ENCODE measurements around the gene AKAP8L.
A peak's percentile ranks its signal among the peaks of the same experiment; 100 is the strongest.

The AKAP8L gene

GRCh38 chr19:15426485-15427349 lies 7.9 kb upstream of the AKAP8L start:
- no peak for TF ChIP-seq FOXP2 (optimal IDR thresholded peaks at IDR 0.05; ENCODE audit: control extremely low read depth, extremely low read length, insufficient read depth)
- TF ChIP-seq POLR2AphosphoS5 (IDR thresholded peaks at IDR 0.05; ENCODE audit: borderline replicate concordance, low read depth, low read length): no peak
- TF ChIP-seq EZH2 (IDR thresholded peaks at IDR 0.05): no peak
- H3K4me3 ChIP-seq: no peak overlapping the region
- H3K27ac ChIP-seq: 0 out of 2 replicates have a peak overlapping the region, but pooled peaks have one; percentile 25
- no peak for DNase-seq (ENCODE audit: low read depth, low spot score)
- peaks cover 6% of the 10 kb centered on the region; the same call in 1 of the 2 replicates for H3K9me3 ChIP-seq (ENCODE audit: low read depth, low read length)
- no peak overlapping the region for H3K9ac ChIP-seq (ENCODE audit: insufficient read length)
- peaks cover 67% of the 10 kb centered on the region for H3K36me3 ChIP-seq (ENCODE audit: insufficient read depth, low read length)

GRCh38 chr19:15425321-15425950 lies 6.6 kb upstream of the AKAP8L start:
- DNase-seq (ENCODE audit: low read depth, low spot score): no peak
- H3K36me3 ChIP-seq (ENCODE audit: insufficient read depth, low read length): peaks cover 60% of the 10 kb centered on the region
- TF ChIP-seq POLR2AphosphoS5 (IDR thresholded peaks at IDR 0.05; ENCODE audit: borderline replicate concordance, low read depth, low read length) (no peak), EZH2 (IDR thresholded peaks at IDR 0.05) (no peak), FOXP2 (optimal IDR thresholded peaks at IDR 0.05; ENCODE audit: control extremely low read depth, extremely low read length, insufficient read depth) (no peak)
- no peak overlapping the region for H3K9ac ChIP-seq (ENCODE audit: insufficient read length)
- peaks cover 6% of the 10 kb centered on the region; the same call in 1 of the 2 replicates for H3K9me3 ChIP-seq (ENCODE audit: low read depth, low read length)
- H3K27ac ChIP-seq: no peak overlapping the region
- H3K4me3 ChIP-seq: no peak overlapping the region

DNA sequence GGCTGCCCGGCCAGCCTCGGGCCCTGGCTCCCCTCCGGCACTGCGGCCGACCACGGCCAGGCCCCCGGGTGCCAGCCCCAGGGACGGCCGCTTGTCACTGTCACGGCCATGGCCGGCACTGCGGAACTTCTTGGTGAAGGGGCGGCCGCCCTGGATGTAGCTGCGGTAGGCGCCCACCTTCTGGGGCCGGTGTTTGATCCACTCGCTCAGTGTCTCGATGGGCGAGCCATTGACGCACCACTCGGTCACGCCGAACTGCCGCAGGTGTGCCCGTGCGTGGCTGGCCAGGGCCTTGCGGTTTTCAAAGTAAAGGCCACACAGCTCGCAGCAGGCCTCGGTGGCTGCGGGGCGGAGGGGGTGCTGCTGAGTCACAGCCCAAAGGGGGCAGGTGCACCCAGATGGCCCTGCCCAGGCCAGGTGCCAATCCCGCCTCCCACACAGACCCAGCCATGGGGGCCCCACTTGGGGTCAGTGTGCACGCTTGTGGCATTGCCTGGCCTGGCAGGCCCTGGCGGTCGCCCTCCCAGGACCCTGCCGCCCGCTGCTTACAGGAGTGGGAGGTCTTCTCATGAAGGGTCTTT lies 6.0 kb upstream of the AKAP8L start:
- H3K9ac ChIP-seq (ENCODE audit: insufficient read length): no peak overlapping the region
- H3K4me3 ChIP-seq: no peak overlapping the region
- H3K9me3 ChIP-seq (ENCODE audit: low read depth, low read length): peaks cover 6% of the 10 kb centered on the region; the same call in 1 of the 2 replicates
- TF ChIP-seq EZH2 (IDR thresholded peaks at IDR 0.05): no peak
- TF ChIP-seq FOXP2 (optimal IDR thresholded peaks at IDR 0.05; ENCODE audit: control extremely low read depth, extremely low read length, insufficient read depth): no peak
- TF ChIP-seq POLR2AphosphoS5 (IDR thresholded peaks at IDR 0.05; ENCODE audit: borderline replicate concordance, low read depth, low read length): no peak
- no peak for DNase-seq (ENCODE audit: low read depth, low spot score)
- H3K36me3 ChIP-seq (ENCODE audit: insufficient read depth, low read length): peaks cover 60% of the 10 kb centered on the region
- H3K27ac ChIP-seq: no peak overlapping the region

DNA sequence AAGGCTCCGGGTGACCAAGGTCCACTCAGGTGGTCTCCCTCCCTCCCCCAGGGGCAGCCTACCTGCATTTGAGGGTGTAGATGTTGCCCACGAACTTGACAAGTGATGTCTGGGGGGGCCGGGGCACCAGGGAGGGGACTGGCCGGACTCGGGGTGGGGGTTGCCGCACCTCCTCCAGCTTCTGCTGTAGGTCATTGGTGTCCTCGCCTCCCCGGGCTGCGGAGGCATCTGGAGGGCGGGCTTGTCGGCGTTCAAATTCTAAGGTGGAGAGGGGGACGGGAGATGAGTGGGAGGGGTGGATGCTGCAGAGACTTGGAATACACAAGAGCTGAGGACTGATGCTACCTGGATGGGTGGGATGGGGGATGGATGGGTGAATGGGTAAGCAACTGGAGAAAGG lies 5.3 kb upstream of the AKAP8L start:
- no peak overlapping the region for H3K9ac ChIP-seq (ENCODE audit: insufficient read length)
- peaks cover 60% of the 10 kb centered on the region for H3K36me3 ChIP-seq (ENCODE audit: insufficient read depth, low read length)
- TF ChIP-seq EZH2 (IDR thresholded peaks at IDR 0.05) (no peak), POLR2AphosphoS5 (IDR thresholded peaks at IDR 0.05; ENCODE audit: borderline replicate concordance, low read depth, low read length) (no peak), FOXP2 (optimal IDR thresholded peaks at IDR 0.05; ENCODE audit: control extremely low read depth, extremely low read length, insufficient read depth) (no peak)

GRCh38 chr19:15423130-15423529 lies 4.3 kb upstream of the AKAP8L start:
- DNase-seq (ENCODE audit: low read depth, low spot score): no peak
- TF ChIP-seq EZH2 (IDR thresholded peaks at IDR 0.05) (no peak), FOXP2 (optimal IDR thresholded peaks at IDR 0.05; ENCODE audit: control extremely low read depth, extremely low read length, insufficient read depth) (no peak), POLR2AphosphoS5 (IDR thresholded peaks at IDR 0.05; ENCODE audit: borderline replicate concordance, low read depth, low read length) (no peak)
- Histone ChIP-seq H3K4me3 (no peak overlapping the region), H3K27ac (no peak overlapping the region), H3K9ac (ENCODE audit: insufficient read length) (no peak overlapping the region), H3K9me3 (ENCODE audit: low read depth, low read length) (peaks cover 6% of the 10 kb centered on the region; the same call in 1 of the 2 replicates), H3K36me3 (ENCODE audit: insufficient read depth, low read length) (peaks cover 55% of the 10 kb centered on the region)

More for the DNA sequence above, 5.3 kb upstream of the AKAP8L start:
- Histone ChIP-seq H3K27ac (no peak overlapping the region), H3K4me3 (no peak overlapping the region), H3K9me3 (ENCODE audit: low read depth, low read length) (peaks cover 6% of the 10 kb centered on the region; the same call in 1 of the 2 replicates)
- DNase-seq (ENCODE audit: low read depth, low spot score): no peak

- peak overlapping the region; percentile 45 for H3K9ac ChIP-seq (ENCODE audit: insufficient read length)
Observed at GRCh38 chr19:15422296-15423075, 3.7 kb upstream of the AKAP8L start.

DNA sequence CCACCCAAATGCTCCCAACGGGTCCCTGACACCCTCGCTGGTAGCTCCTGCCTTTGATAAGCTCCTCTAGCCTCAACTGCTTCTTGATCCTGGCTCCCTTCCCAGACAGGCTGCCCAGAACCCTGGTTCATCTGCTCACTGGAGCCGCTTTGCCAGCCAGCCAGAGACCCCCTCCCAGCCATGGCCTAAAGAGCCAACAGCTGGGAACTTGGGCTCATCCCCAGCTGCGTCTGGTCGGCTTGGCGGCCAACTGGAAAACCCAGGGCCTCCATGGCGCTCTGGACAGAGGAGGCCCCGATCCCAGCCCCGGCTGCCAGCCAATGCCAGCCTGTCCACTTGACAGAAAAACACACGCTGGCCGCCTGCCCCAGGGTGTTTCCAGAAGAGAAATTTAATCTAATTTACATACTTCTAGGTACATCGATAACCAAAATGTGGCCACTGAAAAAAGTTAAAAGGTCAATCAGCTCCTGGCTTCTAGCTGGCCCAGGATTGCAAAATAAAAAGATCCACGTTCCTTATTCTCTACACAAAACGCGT lies 3.0 kb upstream of the AKAP8L start:
- Histone ChIP-seq H3K9me3 (ENCODE audit: low read depth, low read length) (peaks cover 6% of the 10 kb centered on the region; the same call in 1 of the 2 replicates), H3K27ac (peak overlapping the region; percentile 27), H3K9ac (ENCODE audit: insufficient read length) (peak overlapping the region; percentile 45), H3K36me3 (ENCODE audit: insufficient read depth, low read length) (peaks cover 52% of the 10 kb centered on the region), H3K4me3 (no peak overlapping the region)
- no peak for DNase-seq (ENCODE audit: low read depth, low spot score)
- no peak for TF ChIP-seq POLR2AphosphoS5 (IDR thresholded peaks at IDR 0.05; ENCODE audit: borderline replicate concordance, low read depth, low read length)
- TF ChIP-seq EZH2 (IDR thresholded peaks at IDR 0.05): no peak

More at GRCh38 chr19:15422296-15423075, 3.7 kb upstream of the AKAP8L start:
- H3K4me3 ChIP-seq: no peak overlapping the region; the same call in 1 of the 2 replicates
- peaks cover 52% of the 10 kb centered on the region for H3K36me3 ChIP-seq (ENCODE audit: insufficient read depth, low read length)
- no peak for TF ChIP-seq FOXP2 (optimal IDR thresholded peaks at IDR 0.05; ENCODE audit: control extremely low read depth, extremely low read length, insufficient read depth)
- no peak for TF ChIP-seq EZH2 (IDR thresholded peaks at IDR 0.05)
- no peak for TF ChIP-seq POLR2AphosphoS5 (IDR thresholded peaks at IDR 0.05; ENCODE audit: borderline replicate concordance, low read depth, low read length)
- H3K27ac ChIP-seq: peak overlapping the region; percentile 27
- no peak for DNase-seq (ENCODE audit: low read depth, low spot score)
- H3K9me3 ChIP-seq (ENCODE audit: low read depth, low read length): peaks cover 6% of the 10 kb centered on the region; the same call in 1 of the 2 replicates
